Skeletal muscle satellite cell (primary cell): ENCODE data around the gene CLK3.

Experiments used
- H3K27me3 ChIP-seq: 2 replicates; pipeline ENCODE4 v1.7.0; 2013; ENCODE audit warnings: low read length; ENCODE audit not compliant: control insufficient read depth, insufficient read depth
- H3K36me3 ChIP-seq: 2 replicates; pipeline ENCODE4 v1.7.0; 2013; ENCODE audit warnings: mild to moderate bottlenecking, control low read depth, low read length; ENCODE audit not compliant: insufficient read depth
- H3K4me1 ChIP-seq: 2 replicates; pipeline ENCODE4 v1.7.0; 2013; ENCODE audit warnings: low read length; ENCODE audit not compliant: control insufficient read depth, insufficient read depth
- H3K4me2 ChIP-seq: 2 replicates; pipeline ENCODE4 v1.7.0; 2013; ENCODE audit warnings: mild to moderate bottlenecking, low read length
- H3K4me3 ChIP-seq: 2 replicates; pipeline ENCODE4 v1.7.0; 2013; ENCODE audit warnings: low read length
- H3K9ac ChIP-seq: 2 replicates; pipeline ENCODE4 v1.7.0; 2013; ENCODE audit warnings: mild to moderate bottlenecking, low read depth, low read length, moderate library complexity
- H3K9me3 ChIP-seq: replicated peaks from 2 replicates; pipeline ENCODE4 v1.7.0; 2013; ENCODE audit warnings: mild to moderate bottlenecking, control low read depth, low read length

The CLK3 gene

DNA sequence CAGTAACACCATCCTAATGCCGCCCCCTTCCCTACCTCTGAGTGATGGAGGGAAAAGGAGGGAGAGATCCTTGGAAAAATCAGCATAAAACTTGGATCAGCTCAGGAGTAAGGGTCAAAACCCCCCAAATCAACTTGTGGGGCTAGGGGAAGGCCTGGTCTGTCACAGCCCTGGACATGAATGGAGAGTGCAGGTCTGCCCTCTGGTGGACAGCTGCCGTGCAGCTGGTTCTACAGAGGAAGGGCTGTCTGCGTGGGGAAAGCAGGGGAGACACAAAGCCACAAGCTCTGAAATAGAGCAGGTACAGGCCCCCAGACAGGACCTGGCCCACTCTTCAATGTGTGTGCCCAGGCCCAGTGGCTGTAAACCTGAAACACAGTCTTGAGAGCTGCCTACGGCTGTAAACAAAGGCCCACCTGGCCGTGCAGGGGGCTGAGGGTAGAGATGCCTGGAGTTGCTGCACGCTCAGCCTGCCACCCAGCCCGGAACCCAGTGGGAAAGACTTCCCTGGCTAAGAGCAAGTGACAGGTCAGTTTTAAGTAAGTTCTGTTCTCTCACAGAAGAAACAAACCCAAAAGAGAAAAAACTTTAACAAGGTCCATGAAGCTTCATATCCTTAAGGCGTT, 16.4 kb downstream of the CLK3 start:
- H3K4me2 ChIP-seq, result no peak overlapping the region
- no peak overlapping the region for H3K9ac ChIP-seq
- peaks cover 74% of the 10 kb centered on the region for H3K36me3 ChIP-seq
- no peaks in the 10 kb centered on the region for H3K4me1 ChIP-seq
- no peaks in the 10 kb centered on the region for H3K27me3 ChIP-seq
- no peak overlapping the region for H3K4me3 ChIP-seq
- H3K9me3 ChIP-seq, result no peaks in the 10 kb centered on the region

DNA sequence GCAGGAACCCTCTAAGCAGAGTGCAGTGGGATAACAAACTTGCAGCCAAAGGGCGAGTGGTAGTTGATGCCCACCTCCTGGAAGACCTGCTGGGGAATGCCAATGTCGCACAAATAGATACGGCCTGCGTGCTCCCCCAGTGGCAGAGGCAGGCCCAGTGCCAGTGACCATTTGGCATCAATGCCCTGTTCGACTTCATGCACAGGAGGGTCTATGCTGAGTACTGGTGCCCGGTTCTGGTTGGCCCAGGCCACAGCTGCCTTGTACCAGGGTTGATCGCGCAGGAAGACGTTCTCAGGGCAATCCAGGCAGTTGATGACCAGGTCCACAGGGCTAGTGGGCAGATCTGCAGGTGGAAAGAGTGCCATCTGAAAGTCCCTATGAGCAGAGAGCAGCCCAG, 17.0 kb downstream of the CLK3 start:
- H3K4me2 ChIP-seq, result no peak overlapping the region
- no peaks in the 10 kb centered on the region for H3K27me3 ChIP-seq
- H3K4me1 ChIP-seq, result no peaks in the 10 kb centered on the region
- H3K9me3 ChIP-seq, result no peaks in the 10 kb centered on the region
- H3K4me3 ChIP-seq, result no peak overlapping the region
- H3K36me3 ChIP-seq, result peaks cover 68% of the 10 kb centered on the region
- H3K9ac ChIP-seq, result no peak overlapping the region

DNA sequence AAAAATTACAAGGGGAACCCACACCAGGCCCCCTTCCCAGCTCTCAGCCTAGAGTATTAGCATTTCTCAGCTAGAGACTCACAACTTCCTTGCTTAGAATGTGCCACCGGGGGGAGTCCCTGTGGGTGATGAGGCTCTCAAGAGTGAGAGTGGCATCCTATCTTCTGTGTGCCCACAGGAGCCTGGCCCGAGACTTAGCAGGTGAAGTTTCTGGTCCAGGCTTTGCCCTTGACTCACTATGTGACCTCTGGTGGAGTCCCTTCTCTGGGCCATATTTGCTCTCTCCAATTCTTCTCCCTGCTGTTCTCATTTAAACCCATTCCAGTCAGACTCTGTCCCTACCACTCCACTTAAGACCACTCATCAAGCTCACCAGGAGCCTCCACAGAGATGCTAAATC, 18.1 kb downstream of the CLK3 start:
- no peaks in the 10 kb centered on the region for H3K4me1 ChIP-seq
- H3K9me3 ChIP-seq, result no peaks in the 10 kb centered on the region
- no peak overlapping the region for H3K4me2 ChIP-seq
- H3K9ac ChIP-seq, result no peak overlapping the region
- H3K36me3 ChIP-seq, result peaks cover 57% of the 10 kb centered on the region
- no peak overlapping the region for H3K4me3 ChIP-seq
- H3K27me3 ChIP-seq, result no peaks in the 10 kb centered on the region

DNA sequence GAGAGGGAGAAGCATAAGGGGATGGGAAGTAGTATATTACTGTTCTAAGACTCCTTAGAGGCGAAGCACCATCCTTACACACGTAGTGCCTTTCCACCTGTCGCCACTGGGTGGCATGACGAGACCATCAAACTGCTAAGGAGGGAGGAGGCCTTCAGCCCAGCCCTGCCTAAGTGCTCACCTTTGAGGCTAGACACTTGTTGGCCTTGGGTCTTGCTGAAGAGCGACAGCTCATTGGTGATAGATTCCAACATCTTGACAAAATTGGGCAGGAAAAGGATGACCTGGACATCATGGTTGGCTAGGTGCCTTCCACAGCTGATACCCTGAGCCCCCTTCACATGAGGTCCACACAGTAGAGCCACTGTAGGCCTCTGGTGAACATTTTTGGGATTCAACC, 19.6 kb downstream of the CLK3 start:
- H3K4me3 ChIP-seq, result no peak overlapping the region
- H3K27me3 ChIP-seq, result no peaks in the 10 kb centered on the region
- H3K36me3 ChIP-seq, result peaks cover 58% of the 10 kb centered on the region
- H3K4me1 ChIP-seq, result no peaks in the 10 kb centered on the region
- H3K9me3 ChIP-seq, result no peaks in the 10 kb centered on the region
- no peak overlapping the region for H3K4me2 ChIP-seq
- no peak overlapping the region for H3K9ac ChIP-seq

DNA sequence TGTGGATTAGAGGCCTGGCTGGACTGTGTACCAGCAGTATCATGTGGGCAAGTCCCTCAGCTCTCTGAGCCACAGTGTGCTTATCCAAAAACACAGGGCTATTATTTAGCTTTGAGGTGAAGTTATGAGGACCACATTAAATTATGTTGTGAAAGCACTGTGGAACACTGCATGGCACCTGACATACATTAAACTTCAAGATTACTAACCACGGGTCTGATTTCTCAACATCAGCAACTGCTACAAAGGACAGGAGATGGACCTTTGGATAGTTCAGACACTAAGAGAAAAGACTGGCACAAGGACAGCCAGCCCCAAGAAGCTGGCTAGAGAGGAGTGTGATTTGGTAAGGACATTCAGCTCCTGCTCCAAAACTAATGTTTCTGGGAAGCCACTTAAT, 21.3 kb downstream of the CLK3 start:
- Histone ChIP-seq H3K36me3 (peaks cover 46% of the 10 kb centered on the region), H3K4me3 (no peak overlapping the region), H3K9me3 (no peaks in the 10 kb centered on the region), H3K27me3 (no peaks in the 10 kb centered on the region), H3K4me1 (no peaks in the 10 kb centered on the region), H3K9ac (no peak overlapping the region), H3K4me2 (no peak overlapping the region)

DNA sequence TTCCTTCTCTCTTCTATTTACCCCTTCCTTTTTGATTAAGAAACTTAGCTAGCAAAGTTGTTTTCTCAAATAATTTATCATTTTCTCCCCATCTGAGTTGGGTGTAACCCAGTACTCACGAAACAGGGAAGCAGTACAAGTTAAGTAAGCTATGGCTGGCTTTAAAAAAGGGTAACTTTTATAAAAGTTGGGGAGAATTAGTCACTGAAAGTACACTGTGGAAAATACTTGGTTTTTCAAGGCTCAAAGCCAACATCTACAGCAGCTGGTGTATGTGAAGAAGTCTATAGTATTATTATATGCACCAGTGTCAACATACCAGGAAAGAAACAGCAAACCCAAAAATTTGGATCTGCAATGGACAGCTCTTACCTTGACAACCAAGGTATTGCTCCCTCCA, 25.5 kb downstream of the CLK3 start:
- no peak overlapping the region for H3K9ac ChIP-seq
- no peak overlapping the region for H3K4me3 ChIP-seq
- H3K4me1 ChIP-seq, result peaks cover 14% of the 10 kb centered on the region
- no peak overlapping the region for H3K4me2 ChIP-seq
- no peaks in the 10 kb centered on the region for H3K27me3 ChIP-seq
- H3K36me3 ChIP-seq, result peaks cover 12% of the 10 kb centered on the region
- no peaks in the 10 kb centered on the region for H3K9me3 ChIP-seq

DNA sequence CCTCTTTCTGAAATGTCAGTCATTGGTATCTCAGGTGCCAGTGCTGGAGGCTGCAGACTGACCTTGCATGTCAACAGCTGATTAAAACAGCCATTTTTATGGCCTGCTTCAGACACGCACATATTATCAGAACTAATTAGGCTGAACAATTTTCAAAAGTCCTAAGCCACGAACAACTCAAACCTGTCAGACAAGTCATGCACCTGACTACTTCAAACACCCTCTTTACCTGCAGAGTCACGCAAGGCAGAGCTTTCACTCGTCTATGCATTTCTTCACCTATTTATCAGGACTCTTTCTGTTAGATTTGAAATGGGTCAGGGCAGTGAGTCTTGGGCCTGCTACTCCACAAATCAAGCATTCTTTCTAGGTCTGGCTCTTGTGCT, 26.7 kb downstream of the CLK3 start:
- H3K27me3 ChIP-seq, result no peaks in the 10 kb centered on the region

DNA sequence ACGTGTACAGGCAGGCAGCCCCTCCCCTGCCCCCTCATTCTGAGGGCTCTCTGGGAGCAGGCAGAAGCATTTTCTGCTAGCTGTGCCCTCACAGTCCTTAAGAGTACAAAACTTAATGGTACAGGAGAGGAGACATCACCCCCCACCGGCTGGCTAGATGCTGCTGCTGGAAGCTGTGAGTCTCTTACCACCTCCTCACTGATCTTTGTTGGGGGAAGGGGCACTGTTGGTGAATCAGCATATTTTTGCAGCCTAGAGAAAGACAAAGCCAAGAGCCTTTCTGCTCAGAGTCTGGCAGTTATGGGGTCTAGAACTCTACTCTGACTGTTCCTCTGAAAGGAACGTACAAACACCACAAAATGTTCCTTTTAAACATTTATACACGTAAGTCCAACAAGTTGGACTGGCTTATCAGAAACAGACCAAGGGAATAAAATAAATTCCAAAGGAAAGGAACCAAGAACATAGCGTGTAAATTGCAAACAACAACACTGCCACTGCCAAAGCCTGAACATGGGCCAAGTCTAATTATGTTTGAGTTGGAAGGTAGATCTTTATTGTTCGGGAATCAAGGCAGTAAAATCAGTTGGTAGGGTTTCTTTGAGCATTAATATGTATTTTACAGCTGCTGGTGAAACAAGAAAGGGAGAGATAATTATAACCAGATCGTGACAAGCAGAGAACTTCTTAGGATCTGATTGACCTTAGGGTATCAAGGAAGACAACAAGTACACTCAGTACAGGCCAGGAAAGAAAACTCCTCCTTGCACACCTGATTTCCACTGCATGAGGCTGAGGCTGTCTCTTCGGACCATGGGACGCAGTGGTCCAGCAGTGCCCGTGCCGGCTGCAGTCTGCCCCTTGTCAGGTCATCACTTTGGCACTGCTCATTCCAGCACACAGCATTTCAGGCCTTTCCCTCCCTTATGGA, 27.4 kb downstream of the CLK3 start:
- Histone ChIP-seq H3K9ac (no peak overlapping the region), H3K4me3 (no peak overlapping the region), H3K27me3 (no peaks in the 10 kb centered on the region), H3K4me2 (peak overlapping the region; percentile 24), H3K4me1 (peaks cover 14% of the 10 kb centered on the region), H3K36me3 (peaks cover 12% of the 10 kb centered on the region), H3K9me3 (no peaks in the 10 kb centered on the region)

More for the DNA sequence above, 26.7 kb downstream of the CLK3 start:
- peaks cover 12% of the 10 kb centered on the region for H3K36me3 ChIP-seq
- no peak overlapping the region for H3K9ac ChIP-seq
- H3K4me2 ChIP-seq, result peak overlapping the region; percentile 24
- H3K9me3 ChIP-seq, result no peaks in the 10 kb centered on the region
- H3K4me3 ChIP-seq, result no peak overlapping the region
- H3K4me1 ChIP-seq, result peaks cover 14% of the 10 kb centered on the region

DNA sequence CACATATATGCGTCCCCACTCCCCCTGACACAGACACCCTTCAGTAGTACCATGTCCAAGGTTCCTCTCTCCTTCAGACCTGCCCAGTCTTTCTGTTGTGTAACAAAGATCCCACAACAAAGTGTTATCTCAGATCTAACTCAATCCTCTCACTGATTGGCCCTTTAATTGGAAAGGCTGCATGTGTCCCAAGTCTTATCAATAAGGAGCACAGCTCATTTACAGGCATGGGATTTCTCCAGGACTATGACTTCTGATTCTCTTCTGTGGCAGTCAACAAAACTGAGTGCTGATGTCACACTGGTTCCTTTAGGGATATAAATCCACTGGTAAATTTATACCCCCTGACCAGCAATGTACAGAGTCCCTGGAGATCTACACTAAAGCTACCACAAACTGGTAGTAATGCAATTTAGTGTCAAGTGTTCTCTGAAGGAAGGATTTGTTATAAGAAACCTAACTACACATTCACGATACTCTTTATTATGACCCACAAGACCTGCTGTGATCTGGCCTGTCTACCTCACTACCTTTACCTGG, 28.1 kb downstream of the CLK3 start:
- Histone ChIP-seq H3K36me3 (peaks cover 12% of the 10 kb centered on the region), H3K9ac (no peak overlapping the region), H3K4me1 (peaks cover 14% of the 10 kb centered on the region), H3K27me3 (no peaks in the 10 kb centered on the region), H3K4me2 (no peak overlapping the region), H3K9me3 (no peaks in the 10 kb centered on the region), H3K4me3 (no peak overlapping the region)

DNA sequence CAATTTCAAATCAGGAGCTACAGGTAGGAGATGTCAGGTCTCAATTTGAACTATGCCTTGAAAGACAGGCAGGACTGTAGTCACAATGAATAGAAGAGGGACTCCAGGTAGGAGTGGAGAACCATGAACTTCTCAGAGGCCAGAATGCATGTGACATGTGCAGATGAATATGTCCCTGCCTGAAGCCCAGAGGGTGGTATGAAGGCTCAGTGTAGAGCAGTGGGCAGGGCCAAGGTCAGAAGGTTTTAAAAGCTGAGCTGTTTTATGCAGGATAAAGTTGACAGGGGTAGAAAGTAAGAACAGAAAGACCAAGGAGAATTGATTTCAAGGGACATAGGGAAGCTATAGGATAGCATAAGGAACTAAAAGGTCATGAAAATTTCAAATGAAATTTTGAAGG, 30.8 kb downstream of the CLK3 start:
- Histone ChIP-seq H3K9me3 (no peaks in the 10 kb centered on the region), H3K4me1 (peaks cover 14% of the 10 kb centered on the region), H3K4me2 (no peak overlapping the region), H3K4me3 (no peak overlapping the region), H3K36me3 (peaks cover 7% of the 10 kb centered on the region), H3K9ac (no peak overlapping the region), H3K27me3 (no peaks in the 10 kb centered on the region)

DNA sequence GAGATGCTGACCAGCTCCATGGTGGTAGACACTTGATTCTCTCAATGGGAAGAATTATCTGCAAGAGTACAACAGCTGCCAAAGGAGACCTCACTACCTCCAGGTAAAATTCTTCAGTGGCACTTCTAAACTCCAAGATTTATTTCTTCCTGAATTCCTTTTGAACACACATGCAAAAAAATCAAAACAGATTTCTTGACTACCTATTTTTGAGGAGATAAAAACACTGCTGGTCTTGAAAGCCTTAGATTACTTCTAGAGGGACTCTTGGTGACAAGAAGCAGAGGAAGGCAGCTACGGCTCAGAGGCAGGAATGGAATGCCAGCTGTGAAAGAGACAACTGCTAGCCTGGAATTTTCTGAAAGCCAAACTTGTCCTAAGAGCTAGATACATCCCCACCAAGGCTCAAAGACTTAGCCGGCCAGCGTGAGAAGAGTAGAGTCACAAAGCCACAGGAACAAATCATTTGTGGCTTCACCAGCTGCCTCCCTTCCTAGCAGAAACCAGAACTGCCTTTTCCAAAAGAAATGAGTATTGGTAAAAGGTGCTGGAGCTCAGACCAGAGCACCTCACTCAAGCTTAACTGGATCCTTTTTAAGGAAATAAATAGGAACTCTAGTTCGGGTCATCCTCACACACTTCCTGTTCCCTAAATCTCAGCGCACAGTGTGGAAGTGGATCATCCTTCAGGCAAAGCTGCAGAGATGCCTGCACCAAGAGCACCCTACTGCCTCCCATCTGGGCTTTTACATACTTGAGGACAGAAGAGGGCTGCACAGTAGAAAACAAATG, 32.6 kb downstream of the CLK3 start:
- H3K9ac ChIP-seq, result no peak overlapping the region
- H3K4me1 ChIP-seq, result peaks cover 6% of the 10 kb centered on the region
- peaks cover 7% of the 10 kb centered on the region for H3K36me3 ChIP-seq
- no peaks in the 10 kb centered on the region for H3K27me3 ChIP-seq
- no peak overlapping the region for H3K4me3 ChIP-seq
- H3K4me2 ChIP-seq, result no peak overlapping the region
- no peaks in the 10 kb centered on the region for H3K9me3 ChIP-seq
